ENCODE results near the gene UGT1A7.
"Not testable (repeated sequence)": the region's sequence is repeated elsewhere in the genome, so short reads cannot be mapped to it uniquely, and the experiment has no call there.

Gene UGT1A7

DNA sequence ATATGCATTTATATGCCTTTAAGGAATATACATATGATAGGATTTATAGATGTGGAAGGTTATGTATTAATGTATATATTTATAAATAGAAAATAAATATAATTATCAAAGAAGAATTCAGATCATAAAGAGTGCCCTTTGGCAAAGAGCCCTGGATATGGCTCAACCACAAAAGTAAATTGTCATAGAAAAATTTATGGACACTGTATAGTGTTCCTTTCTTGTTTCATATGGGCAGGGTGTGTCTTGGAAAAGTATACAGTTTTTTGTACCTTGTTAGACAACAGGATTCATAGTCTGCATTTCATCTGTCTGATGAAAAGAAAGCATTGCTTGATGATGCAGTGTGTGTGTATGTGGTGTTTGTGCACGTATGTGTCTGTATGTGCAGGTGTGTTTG is 2.9 kb downstream of the UGT1A7 start:
- DNase-seq, result no peak

DNA sequence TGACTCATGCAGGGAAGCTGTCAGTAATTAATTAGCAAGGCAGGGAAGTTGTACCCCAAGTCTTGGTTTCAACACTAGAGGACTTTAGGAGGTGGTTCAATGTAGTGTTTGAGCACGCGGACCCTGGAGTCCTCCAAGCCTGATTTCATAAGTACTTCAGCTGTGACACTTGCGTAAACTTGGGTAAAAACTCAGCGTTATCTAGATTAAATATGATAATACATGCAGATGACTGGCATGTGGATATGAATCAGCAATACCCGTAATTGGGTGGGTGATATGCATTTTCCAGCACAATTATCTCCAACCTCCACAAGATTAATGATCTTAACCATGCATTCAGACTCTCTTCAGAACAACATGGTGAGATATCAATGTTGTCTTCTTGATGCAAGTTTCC is 5.2 kb downstream of the UGT1A7 start:
- no peak for DNase-seq

DNA sequence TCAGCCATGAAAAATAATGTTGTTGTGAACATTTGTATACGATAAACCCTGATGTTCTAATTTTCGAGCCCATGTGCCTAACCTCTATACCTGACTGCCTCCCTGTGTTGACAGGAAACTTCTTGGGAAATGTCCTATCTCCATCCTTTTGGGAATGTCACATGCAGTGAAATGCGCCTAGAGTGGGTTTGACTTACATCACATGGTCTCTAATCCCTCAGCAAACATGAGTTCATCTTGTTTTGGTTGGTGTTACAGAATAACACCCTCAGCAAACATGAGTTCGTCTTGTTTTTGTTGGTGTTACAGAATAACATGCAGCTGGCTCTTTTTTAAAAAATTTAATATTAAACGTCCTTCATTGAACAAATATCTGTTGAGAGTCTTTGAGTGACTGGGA is 6.6 kb downstream of the UGT1A7 start:
- no peak for DNase-seq

- no peak for DNase-seq
These were observed 7.3 kb downstream of the UGT1A7 start for GRCh38 chr2:233689031-233689430.

GRCh38 chr2:233689501-233689900 is 7.8 kb downstream of the UGT1A7 start:
- DNase-seq, result no peak

- DNase-seq, result no peak
These were observed 8.7 kb downstream of the UGT1A7 start for GRCh38 chr2:233690444-233690843.

DNA sequence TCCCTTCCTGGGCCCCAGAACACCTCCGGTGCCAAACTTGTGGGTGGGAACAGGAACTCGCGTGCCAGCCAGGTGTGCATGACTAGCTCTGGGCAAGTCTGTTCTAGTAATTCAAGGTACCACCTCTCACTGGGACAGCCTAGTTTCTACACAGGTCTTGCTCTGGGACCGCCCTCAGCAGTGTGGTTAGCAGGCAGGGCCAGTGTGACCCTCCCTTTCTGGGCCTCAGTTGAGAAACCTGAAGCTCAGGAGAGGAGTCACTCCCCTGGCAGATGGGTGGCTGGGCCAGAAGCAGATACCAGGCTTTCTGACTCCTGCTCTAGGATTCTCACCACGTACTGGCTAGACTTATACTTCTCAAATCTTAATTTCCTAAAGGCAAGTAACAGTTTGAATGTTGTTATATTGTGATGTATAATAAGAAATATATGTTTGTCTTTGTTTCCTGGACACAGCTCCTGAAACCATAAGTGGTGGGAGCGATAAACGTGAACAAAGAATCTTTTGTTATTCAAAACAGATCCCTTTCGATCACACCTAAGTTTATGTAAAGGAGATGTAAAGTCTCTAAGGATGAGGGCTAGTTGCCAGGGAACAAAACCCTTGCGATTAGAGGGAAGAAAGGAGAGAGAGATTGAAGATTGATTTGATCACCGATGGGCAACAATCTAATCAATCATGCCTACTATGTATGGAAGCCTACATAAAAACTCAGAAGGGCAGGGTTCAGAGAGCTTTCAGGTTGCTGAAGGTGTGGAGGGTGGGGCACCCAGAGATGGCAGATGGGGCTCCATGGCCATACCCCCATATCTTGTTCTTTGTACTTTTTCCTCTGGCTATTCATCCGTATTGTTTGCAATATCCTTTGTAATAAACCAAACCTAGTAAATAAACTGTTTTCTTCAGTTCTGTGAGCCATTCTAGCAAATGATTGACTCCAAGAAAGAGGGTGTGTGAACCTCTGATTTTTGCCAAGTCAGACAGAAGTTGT is 10.0 kb downstream of the UGT1A7 start:
- no peak for DNase-seq

DNA sequence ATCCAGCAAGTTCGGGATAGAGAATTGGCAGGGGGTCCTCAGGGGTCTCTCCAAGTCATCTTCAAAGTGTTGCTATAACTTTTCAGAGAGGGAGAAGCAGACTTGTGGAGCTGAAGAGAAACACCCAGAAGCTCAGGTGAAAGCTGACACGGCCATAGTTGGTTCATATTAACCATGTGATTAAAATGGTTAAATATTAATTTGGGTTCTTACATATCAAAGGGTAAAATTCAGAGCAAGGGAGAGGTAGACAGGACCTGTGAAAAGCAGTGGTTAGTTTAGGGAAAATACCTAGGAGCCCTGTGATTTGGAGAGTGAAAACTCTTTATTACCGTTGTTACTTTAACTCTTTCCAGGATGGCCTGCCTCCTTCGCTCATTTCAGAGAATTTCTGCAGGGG is 10.9 kb downstream of the UGT1A7 start, which contains the start of gene UGT1A6:
Gene UGT1A6 (plus strand): TSS at position 243 of the 400 bp plus-strand sequence. CDS start 115 bp downstream, at position 358.
- no peak for DNase-seq

DNA sequence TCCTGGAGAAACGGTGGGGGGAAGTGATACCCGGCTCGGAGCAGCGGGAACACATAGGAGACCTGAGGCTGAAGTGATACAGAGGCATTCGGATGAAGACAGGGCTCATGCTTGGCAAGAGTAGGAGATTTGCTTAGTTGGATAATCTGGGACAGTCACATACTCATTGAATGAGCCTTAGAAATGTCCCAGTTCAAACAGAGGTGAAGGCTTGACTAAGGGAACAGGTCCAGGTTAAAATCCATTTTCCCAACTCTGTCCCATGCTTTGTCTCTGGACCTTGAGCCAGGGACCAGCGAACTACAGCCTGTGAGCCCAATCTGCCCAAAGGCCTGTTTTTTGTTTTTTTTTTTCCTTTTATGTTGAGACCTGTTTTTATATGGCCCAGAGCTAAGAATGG is 12.3 kb downstream of the UGT1A7 start:
- DNase-seq, result no peak

DNA sequence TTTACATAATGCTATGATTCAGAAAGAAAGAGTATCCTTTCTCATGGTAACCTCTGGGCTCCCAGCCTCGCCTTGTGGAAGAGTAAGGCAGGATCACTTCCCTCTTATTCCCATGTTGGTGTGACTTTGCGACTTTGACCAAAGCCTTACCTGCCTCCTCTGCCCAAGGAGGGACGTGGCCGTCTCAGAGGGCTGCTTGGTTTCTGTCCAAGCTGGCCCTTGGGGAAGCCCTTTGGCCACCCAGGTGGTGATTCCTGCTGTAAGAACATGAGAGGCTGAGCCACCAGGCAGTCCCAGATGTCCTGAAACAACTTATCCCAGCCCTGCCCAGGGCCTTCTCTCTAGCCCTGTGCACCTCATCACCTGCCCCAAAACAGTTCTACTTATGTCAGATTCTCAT is 17.0 kb downstream of the UGT1A7 start:
- DNase-seq, result no peak

- DNase-seq, result no peak
These were observed 17.8 kb downstream of the UGT1A7 start for GRCh38 chr2:233699424-233700027.

DNA sequence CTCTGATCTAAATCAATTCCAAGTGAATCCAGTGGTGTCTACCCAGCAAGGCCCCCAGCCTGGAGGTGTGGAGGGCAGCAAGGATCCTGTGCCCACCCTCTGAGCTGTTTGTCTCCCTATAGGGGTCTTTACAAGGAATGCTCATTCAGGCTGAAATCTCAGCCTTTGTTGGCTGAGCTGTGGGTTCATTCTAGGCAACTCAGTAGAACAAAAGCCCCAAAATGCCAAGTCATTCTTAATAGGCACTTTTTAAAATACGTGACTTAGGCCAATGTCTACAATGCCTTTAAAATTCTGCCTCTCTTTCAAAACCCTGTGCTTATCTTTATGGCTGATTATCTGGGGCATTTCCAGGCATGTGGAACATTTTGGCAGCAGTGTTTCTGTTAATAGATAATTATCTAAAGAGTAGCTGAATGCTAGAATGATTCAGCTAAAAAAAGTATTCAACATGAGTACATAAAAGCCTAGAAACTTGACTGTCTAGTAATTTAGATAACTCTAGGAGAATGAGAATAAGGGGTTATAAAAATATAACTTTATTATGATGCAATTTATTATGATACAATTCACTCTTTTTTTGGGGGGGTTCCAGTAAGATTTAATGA is 18.4 kb downstream of the UGT1A7 start:
- no peak for DNase-seq

- DNase-seq, result not testable (repeated sequence)
These were observed 19.1 kb downstream of the UGT1A7 start for GRCh38 chr2:233700842-233701241.

DNA sequence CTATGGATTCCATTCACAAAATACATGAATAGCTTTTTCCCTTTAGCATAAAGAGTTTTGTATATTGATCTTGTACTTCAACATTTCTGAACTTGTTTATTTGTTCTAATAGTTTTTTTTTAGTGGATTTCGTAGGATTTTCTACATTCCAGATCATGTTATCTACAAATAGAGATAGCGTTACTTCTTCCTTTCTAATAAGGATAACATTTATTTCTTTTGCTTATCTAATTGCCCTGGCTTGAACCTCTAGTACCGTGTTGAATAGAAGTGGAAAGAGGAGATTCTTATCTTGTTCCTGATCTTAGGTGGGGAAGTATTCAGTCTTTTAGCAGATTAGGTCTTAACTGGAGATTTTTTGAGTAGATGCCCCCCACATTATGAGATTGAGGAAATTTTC is 20.5 kb downstream of the UGT1A7 start:
- DNase-seq, result no peak

DNA sequence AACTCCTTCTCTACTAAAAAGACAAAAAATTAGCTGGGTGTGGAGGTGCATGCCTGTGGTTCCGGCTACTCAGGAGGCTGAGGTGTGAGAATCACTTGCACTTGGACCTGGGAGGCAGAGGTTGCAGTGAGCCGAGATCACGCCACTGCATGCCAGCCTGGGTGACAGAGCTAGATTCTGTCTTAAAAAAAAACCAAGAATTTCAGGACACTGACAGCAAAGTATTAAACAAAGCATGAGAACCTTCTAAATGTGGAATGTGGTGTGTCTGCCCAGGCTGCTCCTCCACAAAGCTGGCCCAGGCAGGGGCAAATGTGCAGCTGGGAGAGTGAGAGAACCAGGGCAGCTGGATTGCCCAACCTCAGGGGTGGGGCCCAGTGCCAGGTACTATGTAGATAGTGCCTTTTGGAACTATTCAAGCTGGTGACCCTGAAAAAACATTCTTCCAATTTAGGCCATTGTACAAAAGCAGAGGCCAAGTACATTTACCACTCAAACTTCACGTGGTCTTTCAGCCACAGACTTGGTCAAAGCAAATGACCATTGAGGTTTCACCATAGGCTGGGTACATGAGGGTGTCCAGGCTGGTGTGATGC is 24.3 kb downstream of the UGT1A7 start:
- DNase-seq, result no peak

- no peak for DNase-seq
These were observed 25.0 kb downstream of the UGT1A7 start for GRCh38 chr2:233706720-233707119.

DNA sequence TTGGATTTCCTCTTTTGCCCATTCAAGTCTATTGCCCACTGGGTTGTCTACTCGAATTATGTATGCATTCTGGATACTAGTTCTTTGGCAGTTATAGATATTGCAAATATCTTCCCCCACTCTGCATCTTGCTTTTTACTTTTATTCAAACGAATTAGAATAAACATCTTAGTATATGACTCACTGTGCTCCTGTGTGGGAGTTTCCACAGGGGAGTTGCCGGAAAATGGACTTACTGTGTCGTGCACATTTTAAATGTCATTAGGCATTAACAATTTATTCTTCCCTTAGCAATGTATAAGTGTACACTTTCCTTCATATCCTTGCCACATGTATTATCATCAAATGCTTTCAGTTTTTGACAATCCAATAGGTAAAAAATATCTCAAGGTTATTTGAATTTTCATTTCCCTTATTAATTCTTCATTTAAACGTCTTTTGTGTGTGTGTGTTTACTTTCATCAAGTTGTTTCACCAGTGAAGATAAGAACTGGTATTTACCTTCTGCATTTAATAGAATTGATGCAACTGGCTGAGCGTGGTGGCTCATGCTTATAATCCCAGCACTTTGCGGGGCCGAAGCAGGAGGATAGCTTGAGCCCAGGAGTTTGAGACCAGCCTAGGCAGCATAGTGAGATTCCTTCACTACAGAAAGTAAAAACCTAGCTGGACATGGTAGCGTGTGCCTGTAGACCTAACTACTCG is 26.4 kb downstream of the UGT1A7 start:
- DNase-seq, result no peak

- DNase-seq, result no peak
These were observed 27.2 kb downstream of the UGT1A7 start for GRCh38 chr2:233708942-233709341.

DNA sequence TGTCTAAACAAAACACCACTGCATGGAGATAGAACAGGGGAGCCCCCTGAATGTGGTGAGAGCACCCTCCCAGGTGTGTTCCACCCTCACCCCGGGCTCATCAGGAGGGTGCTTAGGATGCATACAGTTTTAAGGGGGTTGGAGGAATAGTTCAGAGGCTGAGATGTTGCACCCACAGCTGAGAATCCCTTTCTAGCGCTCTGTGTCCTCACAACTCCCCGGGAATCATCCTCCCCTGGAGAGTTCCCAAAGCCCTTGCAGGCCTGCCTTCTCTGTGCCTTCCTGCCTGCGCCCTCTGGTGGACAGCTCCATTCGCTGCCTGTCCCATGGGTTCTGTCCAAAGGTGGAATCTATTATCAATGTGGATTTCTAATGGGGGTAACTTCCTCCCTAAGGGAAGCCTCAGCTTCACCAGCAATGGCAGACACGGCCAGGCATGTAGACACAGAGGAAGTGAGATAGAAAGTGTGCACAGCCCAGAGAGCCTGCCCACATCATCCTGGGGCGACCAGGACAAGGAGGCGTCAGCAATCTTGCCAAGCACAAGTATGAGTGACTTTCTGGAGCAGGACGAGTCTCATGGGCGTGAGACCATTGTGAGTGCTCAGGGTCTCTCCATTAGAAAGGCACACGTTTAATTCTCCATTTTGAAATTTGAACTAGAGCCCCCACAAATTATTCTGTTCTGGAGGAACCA is 29.8 kb downstream of the UGT1A7 start:
- DNase-seq, result peak; percentile 58 to 60

DNA sequence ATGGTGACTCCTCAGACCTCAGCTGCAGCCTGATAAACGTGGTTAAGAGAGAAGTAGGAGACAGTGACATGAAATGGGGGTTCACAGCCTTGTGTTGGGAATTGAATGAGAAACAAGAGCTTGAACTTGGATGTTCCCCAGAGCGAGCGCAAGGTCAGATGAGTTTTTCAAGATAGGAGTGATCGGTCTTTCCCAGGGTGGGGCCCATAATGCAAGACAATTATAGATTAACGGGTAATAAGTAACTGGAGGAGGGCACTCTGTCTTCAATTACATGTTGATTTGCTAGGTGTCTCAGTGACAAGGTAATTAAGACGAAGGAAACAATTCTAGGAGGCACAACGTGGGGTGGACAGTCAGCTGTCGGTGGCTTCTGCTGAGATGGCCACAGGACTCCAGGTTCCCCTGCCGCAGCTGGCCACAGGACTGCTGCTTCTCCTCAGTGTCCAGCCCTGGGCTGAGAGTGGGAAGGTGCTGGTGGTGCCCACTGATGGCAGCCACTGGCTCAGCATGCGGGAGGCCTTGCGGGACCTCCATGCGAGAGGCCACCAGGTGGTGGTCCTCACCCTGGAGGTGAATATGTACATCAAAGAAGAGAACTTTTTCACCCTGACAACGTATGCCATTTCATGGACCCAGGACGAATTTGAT is 31.0 kb downstream of the UGT1A7 start, which contains the start of gene UGT1A5:
Gene UGT1A5 (plus strand): TSS at position 297 of the 651 bp plus-strand sequence. CDS start 85 bp downstream, at position 382.
- DNase-seq, result no peak

DNA sequence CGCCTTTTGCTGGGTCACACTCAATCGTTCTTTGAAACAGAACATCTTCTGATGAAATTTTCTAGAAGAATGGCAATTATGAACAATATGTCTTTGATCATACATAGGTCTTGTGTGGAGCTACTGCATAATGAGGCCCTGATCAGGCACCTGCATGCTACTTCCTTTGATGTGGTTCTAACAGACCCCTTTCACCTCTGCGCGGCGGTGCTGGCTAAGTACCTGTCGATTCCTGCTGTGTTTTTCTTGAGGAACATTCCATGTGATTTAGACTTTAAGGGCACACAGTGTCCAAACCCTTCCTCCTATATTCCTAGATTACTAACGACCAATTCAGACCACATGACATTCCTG is 31.5 kb downstream of the UGT1A7 start:
- DNase-seq, result no peak
